Activated CD8-positive, alpha-beta memory T cell treated with anti-CD3 and anti-CD28 coated beads for 36 hours (primary cell): ENCODE results near the gene AP3B1. TPM values are rescaled to one million over a fixed set of nuclear protein-coding genes. Genes with fewer than 3 reads are reported as not detected.

Experiments used
- CTCF ChIA-PET: fragments of 350-600 bp; sonication (Branson Sonifier 250); formaldehyde crosslinking; loops from one replicate; lab custom pipeline; 2021; ENCODE audit warnings: antibody characterized with exemption; lab: Charles Lee
- POLR2A ChIA-PET: fragments of 350-600 bp; sonication (Branson Sonifier 250); formaldehyde crosslinking; loops from one replicate; lab custom pipeline; 2021; ENCODE audit warnings: antibody characterized with exemption; lab: Charles Lee
- total RNA-seq, 2 experiments: library from RNA; stranded (reverse); gene quantifications; one replicate each; pipeline ENCODE4 v1.2.3, GENCODE V29; 2021

Gene AP3B1
- total RNA-seq, 2 experiments from 2014 or later = 39.7 to 40.3 TPM

DNA sequence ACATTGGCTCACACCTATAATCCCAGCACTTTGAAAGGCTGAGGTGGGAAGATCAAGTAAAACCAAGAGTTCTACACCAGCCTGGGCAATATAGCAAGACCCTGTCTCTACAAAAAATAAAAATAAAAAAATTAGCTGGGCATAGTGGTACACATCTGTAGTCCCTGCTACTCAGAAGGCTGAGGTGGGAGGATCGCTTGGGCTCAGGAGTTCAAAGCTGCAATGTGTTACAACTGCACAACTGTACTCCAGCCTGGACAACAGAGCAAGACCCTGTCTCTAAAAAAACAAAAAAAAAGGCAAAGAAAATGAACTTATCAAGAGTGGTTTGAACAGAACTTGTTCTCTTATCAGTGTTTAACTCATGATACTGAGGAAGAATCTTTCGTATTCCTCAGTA is 29.3 kb downstream of the AP3B1 start:
- CTCF ChIA-PET = no interaction called here

DNA sequence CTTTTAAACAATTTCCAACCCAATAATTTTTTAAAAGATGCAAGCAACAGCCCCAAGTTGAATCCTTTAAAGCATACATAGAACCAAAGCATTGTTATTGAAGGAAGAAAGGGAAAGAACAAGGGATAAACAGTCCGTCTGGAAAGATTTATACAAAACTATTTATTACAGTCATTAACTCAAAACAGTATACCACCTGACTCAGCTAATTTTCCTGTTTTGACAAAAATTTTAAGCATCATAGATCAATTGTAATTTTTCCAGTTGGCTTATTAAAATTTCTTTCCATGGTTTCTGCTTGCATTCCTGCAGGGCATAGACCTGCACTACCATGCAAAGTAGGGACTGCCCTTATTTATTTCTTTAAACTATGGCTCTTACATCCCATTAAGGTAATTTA is 29.9 kb downstream of the AP3B1 start:
- POLR2A ChIA-PET = no interaction called here
- CTCF ChIA-PET = no interaction called here

More for the DNA sequence above, 29.3 kb downstream of the AP3B1 start:
- POLR2A ChIA-PET = no interaction called here

DNA sequence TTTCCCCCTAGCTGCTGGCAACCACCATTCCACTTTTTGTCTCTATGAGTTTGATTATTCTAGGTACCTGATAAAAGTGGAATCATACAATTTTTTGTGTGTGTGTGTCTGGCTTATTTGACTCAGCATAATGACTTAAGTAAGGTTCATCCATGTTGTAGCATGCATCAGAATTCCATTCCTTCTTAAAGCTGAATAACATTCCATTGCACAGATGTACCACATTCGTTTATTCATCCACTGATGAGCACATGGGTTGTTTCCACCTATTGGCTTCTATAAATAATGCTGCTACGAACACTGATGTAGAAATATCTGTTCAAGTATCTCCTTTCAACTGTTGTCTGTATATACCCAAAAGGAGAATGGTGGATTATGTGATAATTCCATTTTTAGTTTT is 33.7 kb downstream of the AP3B1 start:
- CTCF ChIA-PET = no interaction called here

DNA sequence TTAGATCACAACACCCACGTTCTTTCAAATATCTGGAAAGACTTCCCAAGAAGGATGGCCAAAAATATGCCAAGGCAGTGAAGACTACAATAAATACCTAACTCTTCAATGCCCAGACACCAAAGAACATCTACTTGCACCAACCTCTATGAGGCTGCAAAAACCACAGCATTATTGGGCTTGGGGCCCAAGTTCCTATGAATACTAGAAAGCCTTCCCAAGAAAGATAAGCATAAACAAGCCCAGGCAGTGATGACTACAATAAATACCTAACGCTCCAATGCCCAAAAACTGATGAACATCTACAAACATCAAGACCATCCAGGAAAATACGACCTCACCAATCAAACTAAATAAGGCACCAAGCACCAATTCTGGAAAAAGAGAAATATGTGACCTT is 41.3 kb downstream of the AP3B1 start:
- CTCF ChIA-PET = no interaction called here

More for the DNA sequence above, 33.7 kb downstream of the AP3B1 start:
- POLR2A ChIA-PET = no interaction called here

DNA sequence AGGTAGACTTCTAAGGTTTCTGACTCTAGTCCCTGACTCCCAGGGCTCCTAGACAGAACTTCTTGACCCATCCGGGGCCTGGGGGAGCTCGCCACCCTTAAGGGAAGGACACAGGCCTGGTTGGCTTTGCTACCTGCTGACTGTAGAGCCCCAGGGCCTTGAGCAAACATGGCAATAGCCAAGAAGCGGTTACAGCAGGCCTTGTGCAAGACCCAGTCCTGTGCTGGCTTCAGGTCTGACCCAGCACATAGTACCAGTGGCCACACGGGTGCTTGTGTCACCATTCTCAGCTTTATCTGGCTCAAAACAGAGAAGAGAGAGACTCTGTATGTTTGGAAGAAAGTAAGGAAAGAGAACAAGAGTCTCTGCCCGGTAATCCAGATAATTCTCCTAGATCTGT is 41.8 kb downstream of the AP3B1 start:
- ChIA-PET CTCF (no interaction called here), POLR2A (no interaction called here)

More for the DNA sequence above, 41.3 kb downstream of the AP3B1 start:
- POLR2A ChIA-PET = no interaction called here

DNA sequence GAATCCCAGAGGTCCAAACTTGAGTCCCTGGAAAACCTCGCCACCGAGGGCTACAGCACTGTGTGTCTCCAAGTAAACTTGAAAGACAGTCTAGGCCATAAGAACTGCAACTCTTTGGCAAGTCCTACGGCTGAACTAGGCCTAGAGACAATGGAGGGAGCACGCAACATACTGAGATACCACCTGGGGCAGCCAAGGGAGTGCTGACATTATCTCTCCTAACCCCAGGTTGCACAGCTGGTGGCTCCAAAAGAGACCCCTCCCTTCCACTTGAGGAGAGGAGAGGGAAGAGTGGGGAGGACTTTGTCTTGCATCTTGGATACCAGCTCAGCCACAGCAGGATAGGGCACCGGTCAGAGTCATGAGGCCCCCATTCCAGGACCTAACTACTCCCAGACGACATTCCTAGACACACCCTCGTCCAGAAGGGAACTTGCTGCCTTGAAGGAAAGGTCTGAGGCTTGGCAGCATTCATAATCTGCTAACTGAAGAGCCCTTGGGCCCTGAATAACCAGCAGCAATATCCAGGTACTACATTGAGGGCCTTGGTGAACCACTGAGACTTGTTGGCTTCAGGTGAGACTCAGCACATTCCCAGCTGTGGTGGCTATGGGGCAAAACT is 42.7 kb downstream of the AP3B1 start:
- POLR2A ChIA-PET = no interaction called here
- CTCF ChIA-PET = no interaction called here

DNA sequence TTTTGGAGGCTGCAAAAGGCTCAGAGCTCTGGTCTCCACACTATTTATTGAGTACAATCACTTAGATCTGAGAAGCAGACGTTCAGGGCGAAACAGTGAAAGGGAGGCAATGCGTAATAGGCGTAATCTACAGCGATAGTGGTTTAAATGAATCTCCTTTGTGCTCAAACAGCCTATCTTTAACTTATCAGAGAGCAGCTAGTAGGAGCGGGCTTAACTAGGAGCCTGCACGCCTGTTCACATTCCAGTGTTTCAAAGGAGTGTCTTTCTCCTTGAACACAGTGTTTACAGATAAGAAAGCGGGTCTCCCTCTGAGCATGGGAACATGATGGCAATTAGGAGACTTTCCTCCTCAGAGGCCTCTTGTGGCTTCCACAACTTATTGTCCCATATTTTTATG is 49.4 kb downstream of the AP3B1 start:
- POLR2A ChIA-PET = no interaction called here
- CTCF ChIA-PET = no interaction called here

DNA sequence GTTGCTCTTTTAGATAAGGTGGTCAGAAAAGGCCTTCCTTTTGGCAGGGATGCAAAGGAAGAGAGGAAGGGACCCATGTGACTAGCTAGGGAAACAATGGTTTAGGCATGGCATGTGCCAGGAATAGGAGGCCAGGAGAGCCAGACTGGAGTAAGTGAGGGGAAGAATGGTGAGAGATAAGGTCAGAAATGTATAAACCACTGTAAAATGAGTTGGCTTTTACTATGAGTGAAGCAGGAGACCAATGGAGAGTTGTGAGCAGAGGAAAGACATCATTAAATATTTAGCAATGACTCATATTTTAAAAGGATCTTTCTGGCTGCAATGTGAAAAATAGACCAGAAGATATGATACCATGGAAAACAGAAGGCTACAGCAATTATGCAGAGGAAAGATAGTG is 50.9 kb downstream of the AP3B1 start:
- ChIA-PET POLR2A (no interaction called here), CTCF (no interaction called here)

DNA sequence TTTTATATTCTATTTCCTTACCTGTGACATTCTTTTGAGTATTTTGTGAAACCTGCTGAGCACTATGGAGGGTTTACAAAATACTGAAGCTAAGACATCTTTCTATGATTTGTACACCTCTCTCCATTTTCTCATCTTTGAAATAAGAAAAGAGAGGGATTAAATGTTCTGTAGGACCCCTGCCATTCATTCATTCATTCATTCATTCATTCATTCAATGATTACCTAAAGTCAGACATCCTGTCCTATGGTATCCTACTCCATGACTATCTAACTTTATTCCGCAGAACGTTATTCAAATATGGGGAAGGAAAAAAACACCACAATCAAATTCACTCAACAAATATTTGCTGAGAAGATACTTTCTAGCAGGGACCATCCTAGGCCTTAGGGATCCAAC is 51.4 kb downstream of the AP3B1 start:
- CTCF ChIA-PET = no interaction called here
- POLR2A ChIA-PET = no interaction called here

DNA sequence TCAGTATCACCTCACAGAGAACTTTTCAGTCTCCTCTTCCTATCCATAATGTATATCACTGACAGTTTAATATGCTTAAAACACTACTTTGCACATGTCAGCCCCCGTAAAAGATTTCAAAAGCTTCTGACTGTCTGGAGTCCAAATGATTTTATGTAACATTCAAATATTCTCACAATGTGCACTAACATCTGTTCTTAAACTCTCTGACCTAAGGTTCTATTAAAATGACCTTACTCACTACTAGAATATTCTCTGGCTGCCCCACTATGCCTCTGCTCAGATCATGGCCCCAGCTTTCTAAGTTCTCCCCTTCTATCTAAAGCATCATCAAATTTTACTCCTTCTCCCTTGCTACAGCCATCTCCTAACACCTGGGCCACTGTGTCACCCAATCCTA is 52.5 kb downstream of the AP3B1 start:
- CTCF ChIA-PET = no interaction called here
- POLR2A ChIA-PET = no interaction called here

DNA sequence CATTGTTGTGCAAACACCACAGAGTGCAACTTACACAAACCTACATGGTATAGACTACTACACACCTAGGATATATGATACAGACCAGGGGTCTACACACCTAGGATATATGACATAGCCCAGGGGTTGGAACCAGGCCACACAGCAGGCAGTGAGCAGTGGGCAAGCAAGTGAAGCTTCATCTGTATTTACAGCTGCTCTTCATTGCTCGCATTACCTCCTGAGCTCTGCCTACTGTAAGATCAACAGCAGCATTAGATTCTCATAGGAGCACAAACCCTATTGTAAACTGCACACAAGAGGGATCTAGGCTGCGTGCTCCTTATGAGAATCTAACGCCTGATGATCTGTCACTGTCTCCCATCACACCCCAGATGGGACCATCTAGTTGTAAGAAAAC is 56.6 kb downstream of the AP3B1 start:
- ChIA-PET POLR2A (no interaction called here), CTCF (no interaction called here)

DNA sequence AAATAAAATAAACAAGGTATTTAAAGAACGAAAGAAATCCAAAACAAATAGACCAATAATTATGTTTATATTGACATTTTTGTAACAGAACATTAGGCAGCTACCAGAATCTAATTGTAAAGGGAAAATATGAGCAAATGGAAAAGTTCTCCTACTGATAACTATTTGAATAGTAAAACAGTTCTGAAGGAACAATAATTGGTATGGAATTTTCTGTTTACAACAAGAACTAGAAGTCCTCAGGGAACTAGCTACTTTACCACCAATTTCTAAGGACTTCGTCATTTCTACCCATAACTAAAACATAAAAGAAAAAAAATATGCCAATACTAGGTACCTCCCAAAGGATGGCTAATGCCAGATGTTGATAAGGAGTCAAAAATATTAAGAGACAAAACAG is 58.5 kb downstream of the AP3B1 start:
- POLR2A ChIA-PET = no interaction called here
- CTCF ChIA-PET = no interaction called here

DNA sequence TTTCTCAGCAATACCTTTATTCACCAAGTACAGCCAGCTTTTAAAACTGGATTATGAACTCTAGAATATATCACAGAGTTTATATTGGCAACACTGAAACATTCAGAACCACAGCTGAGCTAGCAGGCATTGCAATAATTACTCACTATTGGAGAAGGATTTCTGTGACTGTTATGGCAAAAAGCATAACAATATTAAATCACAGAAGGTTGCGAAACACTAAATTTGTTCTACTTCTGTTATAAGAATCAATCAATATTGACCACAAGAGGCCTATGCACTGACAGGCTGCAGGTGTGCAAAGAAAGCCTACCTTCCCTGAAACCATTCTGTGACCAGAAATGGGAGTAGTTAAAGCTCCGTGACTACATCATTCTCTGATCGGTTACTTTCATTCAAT is 59.2 kb downstream of the AP3B1 start:
- ChIA-PET CTCF (no interaction called here), POLR2A (no interaction called here)

DNA sequence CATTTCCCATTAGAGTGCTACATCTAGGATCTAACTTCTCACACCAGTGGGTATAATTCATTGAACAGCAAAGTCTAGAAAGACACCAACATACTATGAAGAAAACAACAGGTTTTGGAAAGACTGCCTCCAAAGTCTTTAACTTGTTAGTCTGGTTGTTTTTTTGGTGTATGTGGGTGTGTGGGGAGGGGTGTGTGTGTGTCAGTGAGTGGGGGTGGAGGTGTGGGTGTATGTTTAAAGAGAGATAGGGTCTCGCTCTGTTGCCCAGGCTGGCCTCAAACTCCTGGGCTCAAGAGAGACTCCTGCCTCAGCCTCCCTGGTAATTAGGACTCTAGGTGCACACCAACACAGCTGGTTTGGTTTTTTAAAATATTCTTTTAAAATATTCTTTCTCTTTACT is 59.7 kb downstream of the AP3B1 start:
- CTCF ChIA-PET = no interaction called here
- POLR2A ChIA-PET = no interaction called here

DNA sequence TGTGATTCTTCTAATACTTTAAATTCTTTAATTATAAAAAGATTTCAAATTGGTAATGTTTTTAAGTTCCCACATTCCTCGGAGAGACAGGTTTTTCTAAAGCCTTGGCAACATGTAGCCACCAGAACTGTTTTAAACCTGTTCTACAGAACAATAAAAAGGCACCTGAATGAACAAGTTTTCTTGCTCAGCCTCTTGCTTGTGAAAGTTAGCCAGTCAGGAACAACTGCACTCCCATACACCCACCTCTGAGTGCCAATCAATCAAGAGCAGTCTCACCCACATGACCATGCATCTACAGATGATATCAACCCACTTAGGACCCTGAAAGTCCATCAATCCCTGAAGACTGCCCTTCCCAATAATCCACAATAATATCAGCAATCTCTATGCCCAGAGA is 62.3 kb downstream of the AP3B1 start:
- POLR2A ChIA-PET = no interaction called here

DNA sequence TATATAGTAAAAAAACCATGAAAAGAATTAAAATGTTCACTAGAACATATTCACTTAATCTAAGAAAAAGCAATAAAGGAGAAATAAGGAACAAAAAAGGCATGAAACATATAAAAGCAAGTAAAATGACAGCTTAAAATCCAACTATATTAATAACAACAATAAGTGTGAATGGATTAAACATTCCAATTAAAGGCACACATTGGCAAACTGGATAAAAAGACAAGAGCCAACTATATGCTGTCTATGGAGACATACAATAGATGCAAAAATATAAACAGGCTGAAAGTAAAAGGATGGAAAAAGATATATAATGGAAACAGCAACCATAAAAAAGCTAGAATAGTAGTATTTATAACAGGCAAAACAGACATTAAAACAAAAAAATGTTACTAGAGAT is 70.1 kb downstream of the AP3B1 start:
- POLR2A ChIA-PET = no interaction called here
- CTCF ChIA-PET = no interaction called here

More for the DNA sequence above, 62.3 kb downstream of the AP3B1 start:
- CTCF ChIA-PET = no interaction called here

DNA sequence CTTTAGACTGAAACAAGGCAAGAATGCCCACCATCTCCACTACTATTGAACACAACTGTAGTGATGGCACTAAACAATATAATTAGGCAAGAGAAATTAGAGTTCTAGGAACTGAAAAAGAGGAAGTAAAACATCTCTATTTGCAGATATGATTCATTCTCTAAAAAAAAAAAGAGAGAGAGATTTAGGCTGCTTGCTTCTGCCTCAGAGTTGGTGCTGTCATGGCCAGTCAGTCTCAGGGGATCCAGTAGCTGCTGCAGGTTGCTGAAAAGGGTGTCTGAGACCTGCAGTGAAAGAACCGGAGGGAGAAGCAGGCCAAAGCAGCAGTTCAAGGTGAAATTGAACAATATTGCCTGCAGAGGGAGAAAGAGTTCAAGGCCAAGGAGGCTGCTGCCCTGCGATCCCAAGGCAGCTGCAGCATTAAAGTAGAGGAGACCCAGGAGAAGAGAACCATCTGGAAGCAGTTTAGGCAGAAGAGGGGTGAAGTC is 72.5 kb downstream of the AP3B1 start:
- POLR2A ChIA-PET = no interaction called here
- CTCF ChIA-PET = no interaction called here

DNA sequence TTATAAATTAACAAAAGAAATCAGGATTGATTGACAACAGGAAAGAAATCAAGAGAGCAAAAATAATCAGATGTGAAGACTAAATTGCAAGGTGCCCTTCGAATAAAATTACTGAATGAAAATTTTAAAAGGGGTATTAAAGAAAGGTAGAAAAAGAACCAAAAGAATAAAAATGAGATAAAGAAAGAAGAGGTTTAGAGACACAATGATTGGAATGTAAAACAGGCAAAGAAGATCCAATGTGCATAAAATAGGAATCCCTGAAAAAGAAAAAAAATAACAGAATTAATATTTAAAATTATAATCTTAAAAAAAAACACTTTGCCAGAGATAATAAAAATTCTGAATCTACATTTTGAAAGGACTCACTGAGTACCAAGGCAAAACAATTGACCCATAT is 73.0 kb downstream of the AP3B1 start:
- CTCF ChIA-PET = no interaction called here
- POLR2A ChIA-PET = no interaction called here

DNA sequence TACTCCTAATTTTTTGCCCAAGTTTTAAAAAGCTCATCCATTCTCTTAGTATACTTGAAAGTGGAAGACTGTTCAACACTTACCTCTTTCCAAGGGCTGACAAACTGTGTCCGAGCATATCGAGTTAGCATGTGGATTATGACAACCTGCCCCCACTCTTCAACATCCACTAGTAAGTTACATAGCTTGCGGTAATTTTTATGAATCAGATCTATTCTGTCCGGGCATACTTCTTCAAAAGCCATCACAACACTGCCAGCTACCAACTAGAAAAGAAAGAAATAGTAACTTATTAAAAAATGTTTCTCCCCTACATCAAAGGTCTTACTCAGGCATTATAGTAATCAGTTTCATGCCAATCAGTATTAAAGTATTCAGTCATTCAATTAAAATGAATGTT is 78.5 kb downstream of the AP3B1 start:
- POLR2A ChIA-PET = no interaction called here
- CTCF ChIA-PET = no interaction called here

DNA sequence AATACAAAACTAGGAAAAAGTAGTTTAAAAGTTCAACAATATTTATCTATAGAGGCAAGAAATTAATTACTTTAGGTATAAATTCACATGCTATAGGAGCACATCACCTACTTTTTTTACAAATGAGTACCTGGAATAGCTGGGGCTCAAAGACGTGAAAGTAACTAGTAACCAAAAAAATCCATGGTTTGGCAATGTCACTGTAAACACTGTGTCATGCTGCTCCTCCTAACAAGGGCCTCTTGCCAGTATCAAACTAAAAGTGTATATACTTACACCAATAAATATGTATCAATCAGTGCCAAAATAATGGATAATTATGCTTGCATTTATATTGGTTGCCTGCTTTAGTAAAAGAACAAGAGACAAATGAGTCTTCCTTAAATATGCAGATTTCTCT is 78.9 kb downstream of the AP3B1 start:
- POLR2A ChIA-PET = no interaction called here
- CTCF ChIA-PET = no interaction called here

DNA sequence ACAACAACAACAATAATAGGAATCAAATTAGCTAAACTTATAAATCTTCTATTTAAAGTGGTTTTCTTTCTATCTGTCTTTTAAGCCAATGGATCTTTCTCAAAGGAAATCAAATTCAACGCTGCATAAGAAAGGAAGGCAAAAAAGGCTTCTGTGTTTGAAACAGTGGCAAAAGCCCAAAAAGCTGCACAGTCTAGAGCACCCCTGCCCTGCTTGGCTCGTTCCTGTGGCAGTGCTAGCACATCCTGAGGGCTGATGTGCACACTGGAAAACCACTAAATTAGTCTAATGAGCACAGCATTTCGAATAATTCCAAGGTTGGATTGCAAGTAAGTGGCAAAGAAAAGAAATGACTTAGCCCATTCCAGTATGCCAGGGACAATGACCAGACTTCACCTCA is 80.7 kb downstream of the AP3B1 start:
- POLR2A ChIA-PET = no interaction called here
- CTCF ChIA-PET = no interaction called here

DNA sequence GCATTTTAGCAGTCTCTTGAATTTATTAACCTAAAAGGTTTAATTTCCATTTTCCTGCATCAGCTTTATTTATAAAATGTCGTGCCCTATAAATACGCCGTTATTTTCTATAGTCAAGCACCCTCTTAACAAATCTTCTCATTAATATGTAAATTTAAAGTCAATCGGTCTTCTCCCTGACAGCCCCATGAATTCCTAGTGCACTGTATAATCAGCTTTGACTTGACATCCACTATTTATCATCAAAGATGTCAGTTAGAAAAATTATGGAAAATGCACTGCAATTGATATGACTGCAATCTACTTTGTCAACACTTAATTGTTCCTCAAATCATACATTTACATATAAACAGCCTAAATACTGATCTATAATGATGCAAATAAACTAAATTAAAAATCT is 83.4 kb downstream of the AP3B1 start:
- POLR2A ChIA-PET = no interaction called here
- CTCF ChIA-PET = no interaction called here
